GM21381 (cell line): ENCODE results near the gene SLC38A7.
"Not testable (repeated sequence)": the region's sequence is repeated elsewhere in the genome, so short reads cannot be mapped to it uniquely, and the experiment has no call there.

ENCODE experiments used
- ATAC-seq: cut with Tn5 transposase; IDR thresholded peaks from one replicate; pipeline ENCODE4 v1.9.1; 2021; ENCODE audit warnings: mild to moderate bottlenecking, moderate library complexity; ENCODE audit not compliant: unreplicated experiment

The SLC38A7 gene

GRCh38 chr16:58679763-58680162, 4.8 kb downstream of the SLC38A7 start:
- no peak for ATAC-seq

- no peak for ATAC-seq
Measured at GRCh38 chr16:58678716-58679115, 5.9 kb downstream of the SLC38A7 start.

- no peak for ATAC-seq
Measured at GRCh38 chr16:58678269-58678668, 6.3 kb downstream of the SLC38A7 start.

GRCh38 chr16:58670946-58671583, 13.5 kb downstream of the SLC38A7 start:
- no peak for ATAC-seq

- ATAC-seq, result no peak
Measured at GRCh38 chr16:58670177-58670576, 14.4 kb downstream of the SLC38A7 start.

- ATAC-seq, result no peak
Measured at GRCh38 chr16:58665200-58665599, 19.4 kb downstream of the SLC38A7 start.

GRCh38 chr16:58661199-58661830, 23.3 kb downstream of the SLC38A7 start:
- ATAC-seq, result peak; percentile 70

GRCh38 chr16:58659911-58660310, 24.7 kb downstream of the SLC38A7 start:
- ATAC-seq, result not testable (repeated sequence)

- no peak for ATAC-seq
Measured at GRCh38 chr16:58658796-58659211, 25.8 kb downstream of the SLC38A7 start.

GRCh38 chr16:58656899-58657298, 27.7 kb downstream of the SLC38A7 start:
- no peak for ATAC-seq

- no peak for ATAC-seq
Measured at GRCh38 chr16:58655215-58655596, 29.4 kb downstream of the SLC38A7 start.

- no peak for ATAC-seq
Measured at GRCh38 chr16:58654560-58655214, 29.9 kb downstream of the SLC38A7 start.

- no peak for ATAC-seq
Measured at GRCh38 chr16:58652741-58653140, 31.8 kb downstream of the SLC38A7 start.

GRCh38 chr16:58651965-58652348, 32.6 kb downstream of the SLC38A7 start:
- no peak for ATAC-seq

GRCh38 chr16:58649707-58650106, 34.9 kb downstream of the SLC38A7 start:
- no peak for ATAC-seq

- no peak for ATAC-seq
Measured at GRCh38 chr16:58647107-58647506, 37.5 kb downstream of the SLC38A7 start.

- ATAC-seq, result no peak
Measured at GRCh38 chr16:58644765-58645487, 39.6 kb downstream of the SLC38A7 start.

GRCh38 chr16:58644108-58644507, 40.5 kb downstream of the SLC38A7 start:
- ATAC-seq, result no peak

- no peak for ATAC-seq
Measured at GRCh38 chr16:58640949-58641348, 43.6 kb downstream of the SLC38A7 start.

- no peak for ATAC-seq
Measured at GRCh38 chr16:58639836-58640235, 44.7 kb downstream of the SLC38A7 start.

- no peak for ATAC-seq
Measured at GRCh38 chr16:58639230-58639629, 45.3 kb downstream of the SLC38A7 start.
